Stimulated activated CD4-positive, alpha-beta T cell treated with anti-CD3 and anti-CD28 coated beads, Interleukin-4, amount 100 ng/mL, for 1 hour (primary cell): ENCODE measurements around the gene VPS11.
"Not testable (repeated sequence)": the region's sequence is repeated elsewhere in the genome, so short reads cannot be mapped to it uniquely, and the experiment has no call there.

Experiments used
- DNase-seq: peaks from one replicate; pipeline ENCODE4 v3.0.0-alpha.2; 2020

The VPS11 gene

DNA sequence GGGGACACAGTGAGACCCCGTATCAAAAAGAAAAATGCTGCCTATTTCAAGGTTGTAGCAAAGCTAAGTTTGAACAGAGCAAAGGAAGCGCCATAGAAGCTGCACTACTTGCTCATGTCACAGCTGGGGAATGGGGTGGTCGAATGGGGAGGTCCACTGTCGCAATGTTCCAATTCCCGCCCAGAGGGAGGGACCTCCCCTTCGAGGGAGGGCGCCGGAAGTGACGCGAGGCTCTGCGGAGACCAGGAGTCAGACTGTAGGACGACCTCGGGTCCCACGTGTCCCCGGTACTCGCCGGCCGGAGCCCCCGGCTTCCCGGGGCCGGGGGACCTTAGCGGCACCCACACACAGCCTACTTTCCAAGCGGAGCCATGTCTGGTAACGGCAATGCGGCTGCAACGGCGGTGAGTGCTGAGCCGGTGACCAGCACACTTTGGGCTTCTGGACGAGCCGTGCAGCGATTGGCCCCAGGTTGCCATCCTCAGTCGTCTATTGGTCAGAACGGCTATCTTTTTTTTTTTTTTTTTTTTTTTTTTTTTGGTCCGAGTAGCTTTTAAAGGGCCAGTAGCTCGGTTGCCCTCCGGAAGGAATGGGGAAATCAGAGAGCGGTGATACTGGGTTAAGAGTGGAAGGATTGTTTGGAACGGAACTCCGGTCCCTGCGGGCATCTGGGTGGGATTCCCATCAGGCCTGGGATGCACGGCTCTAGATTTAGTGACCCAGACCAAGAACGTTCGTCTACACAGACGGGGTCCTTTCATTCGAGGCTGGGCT lies 17.2 kb downstream of the VPS11 start, which contains the start of gene HMBS:
HMBS (plus strand) TSS at position 219 of the 774 bp plus-strand sequence; CDS start at position 372, 153 bp downstream.
- DNase-seq = peak; percentile 91

DNA sequence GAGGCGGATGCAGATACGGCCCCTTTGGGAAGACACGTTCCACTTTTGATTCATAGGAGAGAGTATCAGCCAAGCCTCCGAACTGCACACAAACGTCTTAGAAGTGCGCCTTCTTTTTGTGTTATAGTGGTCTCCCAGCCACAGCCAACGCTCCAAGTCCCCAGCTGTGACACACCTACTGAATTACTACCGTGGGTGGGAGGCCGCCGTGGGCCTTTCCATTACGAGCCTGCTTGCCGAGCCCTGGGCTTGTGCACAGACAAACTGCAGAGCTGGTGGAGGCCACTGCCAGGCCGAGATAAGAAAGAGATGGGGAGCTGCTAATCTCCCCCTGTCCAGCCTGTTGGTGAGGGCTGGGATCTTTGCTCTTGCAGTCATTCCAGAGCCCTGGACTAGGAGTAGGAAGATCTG lies 17.8 kb downstream of the VPS11 start:
- peak; percentile 46 for DNase-seq

DNA sequence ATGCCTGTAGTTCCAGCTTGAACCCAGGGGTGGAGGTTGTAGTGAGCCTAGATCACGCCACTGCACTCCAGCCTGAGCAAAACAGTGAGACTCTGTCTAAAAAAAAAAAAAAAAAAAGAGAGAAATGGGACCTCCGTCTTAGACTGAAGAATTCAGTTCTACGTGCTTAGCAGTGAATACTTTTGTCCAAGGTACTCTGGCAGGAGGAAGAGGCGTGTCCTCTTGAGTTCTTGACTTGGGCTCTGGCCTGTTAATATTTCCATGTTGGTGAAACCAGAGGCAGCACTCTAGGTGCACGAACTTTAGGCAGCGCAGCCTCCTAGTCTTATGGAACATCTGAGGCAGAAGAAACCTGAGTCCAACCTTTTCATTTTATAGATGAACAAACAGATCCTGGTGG lies 19.5 kb downstream of the VPS11 start:
- no peak for DNase-seq

DNA sequence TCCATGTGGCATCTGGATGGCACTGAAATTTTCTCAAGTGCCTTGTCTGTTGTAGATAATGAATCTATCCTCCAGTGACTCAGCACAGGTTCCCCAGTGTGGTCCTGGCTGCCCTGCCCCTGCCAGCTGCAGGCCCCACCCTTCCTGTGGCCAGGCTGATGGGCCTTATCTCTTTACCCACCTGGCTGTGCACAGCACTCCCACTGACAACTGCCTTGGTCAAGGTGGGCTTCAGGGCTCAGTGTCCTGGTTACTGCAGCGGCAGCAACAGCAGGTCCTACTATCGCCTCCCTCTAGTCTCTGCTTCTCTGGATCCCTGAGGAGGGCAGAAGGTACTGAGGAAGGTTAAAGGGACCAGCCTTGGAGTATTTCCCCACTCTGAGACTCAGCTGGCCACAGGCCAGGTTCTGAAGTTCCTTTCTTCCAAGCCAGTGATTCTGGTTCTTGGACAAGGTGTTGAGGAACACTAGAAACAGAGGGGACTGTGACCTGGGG lies 20.2 kb downstream of the VPS11 start:
- no peak for DNase-seq

DNA sequence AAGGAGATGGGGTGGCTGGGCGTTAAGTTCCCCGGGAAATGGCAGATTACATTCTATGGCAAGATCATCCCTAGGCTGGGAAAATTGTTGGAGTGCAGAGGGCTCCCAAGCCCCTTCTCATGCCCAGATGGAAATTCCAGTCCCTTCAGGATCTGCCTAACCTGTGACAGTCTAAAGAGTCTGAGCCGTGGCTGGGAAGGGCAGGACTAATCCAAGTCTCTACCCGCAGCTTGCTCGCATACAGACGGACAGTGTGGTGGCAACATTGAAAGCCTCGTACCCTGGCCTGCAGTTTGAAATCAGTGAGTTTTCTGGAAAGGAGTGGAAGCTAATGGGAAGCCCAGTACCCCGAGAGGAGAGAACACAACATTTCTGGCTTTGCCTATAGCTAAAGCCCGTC lies 20.8 kb downstream of the VPS11 start:
- DNase-seq = no peak

DNA sequence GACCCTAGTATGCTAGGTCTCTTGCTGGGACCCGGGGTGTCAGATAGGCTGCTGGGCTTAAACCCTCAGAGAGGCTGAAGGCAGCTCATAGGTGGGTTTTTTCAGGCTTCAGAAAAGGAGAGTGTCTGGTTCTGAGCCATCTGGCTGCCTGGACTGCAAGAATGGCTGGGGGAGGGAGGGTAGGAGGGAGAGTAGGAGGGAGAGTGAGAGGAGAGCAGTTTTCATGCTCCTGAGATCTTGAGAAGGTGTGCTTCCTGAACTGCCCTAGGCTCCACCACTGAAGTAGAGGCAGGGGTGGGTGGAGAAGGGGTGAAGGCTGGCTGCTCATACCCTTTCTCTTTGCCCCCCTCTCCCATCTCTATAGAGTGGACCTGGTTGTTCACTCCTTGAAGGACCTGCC lies 21.7 kb downstream of the VPS11 start:
- no peak for DNase-seq

DNA sequence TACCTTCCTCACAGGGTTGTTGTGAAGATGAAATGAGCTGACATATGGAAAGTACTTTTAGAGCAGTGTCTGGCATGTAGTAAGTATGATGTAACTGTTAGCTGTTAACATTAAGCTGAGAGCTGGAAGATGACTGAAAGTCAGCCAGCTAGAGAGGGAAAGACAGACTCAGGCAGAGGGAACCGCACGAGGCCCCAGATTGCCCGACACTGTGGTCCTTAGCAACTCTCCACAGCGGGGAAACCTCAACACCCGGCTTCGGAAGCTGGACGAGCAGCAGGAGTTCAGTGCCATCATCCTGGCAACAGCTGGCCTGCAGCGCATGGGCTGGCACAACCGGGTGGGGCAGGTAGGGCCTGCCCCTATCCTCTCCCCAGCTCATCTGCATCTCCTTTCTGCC lies 23.6 kb downstream of the VPS11 start:
- DNase-seq = no peak

DNA sequence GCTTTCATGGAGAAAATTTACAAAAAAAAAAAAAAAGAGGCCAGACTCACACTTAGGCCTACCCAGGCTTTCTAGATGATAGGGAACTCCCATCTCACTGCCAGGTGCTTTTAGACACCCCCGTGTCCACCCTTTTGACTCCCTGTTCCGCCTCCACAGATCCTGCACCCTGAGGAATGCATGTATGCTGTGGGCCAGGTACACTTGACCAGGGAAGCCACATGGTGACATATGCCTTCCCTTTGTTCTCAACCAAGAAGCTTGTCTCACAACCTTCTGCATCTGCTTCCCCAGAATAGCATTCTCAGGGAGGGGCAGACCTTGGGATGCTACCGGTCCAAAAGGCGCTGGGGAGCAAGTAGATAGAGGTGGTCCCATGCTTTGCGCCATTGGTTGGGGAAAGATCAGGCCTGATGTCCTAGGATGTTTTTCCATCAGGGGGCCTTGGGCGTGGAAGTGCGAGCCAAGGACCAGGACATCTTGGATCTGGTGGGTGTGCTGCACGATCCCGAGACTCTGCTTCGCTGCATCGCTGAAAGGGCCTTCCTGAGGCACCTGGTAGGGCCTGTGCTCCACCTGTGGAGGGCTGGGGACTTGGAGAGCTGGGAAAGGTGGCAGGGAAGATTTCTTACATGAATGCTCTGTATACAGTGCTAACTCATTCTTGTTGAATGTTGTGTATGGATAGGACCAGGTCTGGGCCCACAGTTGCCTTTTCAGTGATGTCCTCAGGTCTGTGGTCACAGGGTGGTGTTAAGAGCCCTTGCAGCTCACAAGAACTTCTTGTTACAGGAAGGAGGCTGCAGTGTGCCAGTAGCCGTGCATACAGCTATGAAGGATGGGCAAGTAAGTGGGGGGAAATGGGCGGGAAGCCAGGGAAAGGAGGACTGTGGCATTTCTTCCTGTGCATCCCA lies 24.6 kb downstream of the VPS11 start:
- DNase-seq = no peak

DNA sequence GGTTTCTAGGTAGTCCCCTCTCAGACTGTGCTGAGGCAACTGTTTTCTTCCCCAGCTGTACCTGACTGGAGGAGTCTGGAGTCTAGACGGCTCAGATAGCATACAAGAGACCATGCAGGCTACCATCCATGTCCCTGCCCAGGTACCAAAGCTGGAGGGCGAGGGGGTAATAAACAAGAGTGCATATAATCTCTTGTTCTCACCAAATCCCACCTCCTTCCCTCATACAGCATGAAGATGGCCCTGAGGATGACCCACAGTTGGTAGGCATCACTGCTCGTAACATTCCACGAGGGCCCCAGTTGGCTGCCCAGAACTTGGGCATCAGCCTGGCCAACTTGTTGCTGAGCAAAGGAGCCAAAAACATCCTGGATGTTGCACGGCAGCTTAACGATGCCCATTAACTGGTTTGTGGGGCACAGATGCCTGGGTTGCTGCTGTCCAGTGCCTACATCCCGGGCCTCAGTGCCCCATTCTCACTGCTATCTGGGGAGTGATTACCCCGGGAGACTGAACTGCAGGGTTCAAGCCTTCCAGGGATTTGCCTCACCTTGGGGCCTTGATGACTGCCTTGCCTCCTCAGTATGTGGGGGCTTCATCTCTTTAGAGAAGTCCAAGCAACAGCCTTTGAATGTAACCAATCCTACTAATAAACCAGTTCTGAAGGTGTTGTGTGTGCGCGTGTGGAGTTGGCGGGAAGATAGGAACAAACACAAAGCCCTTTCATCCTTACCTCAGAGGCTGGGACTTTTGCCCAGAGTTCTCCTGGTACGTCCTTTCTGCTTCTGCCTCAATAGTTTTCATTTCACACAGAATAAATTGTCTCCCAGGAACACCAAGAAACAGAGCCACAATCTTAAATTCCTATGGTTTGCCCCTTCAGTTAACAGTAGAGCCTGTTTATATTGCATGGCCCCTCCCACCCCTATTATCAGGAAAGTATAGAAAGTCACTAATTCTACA lies 25.5 kb downstream of the VPS11 start:
- DNase-seq = no peak

DNA sequence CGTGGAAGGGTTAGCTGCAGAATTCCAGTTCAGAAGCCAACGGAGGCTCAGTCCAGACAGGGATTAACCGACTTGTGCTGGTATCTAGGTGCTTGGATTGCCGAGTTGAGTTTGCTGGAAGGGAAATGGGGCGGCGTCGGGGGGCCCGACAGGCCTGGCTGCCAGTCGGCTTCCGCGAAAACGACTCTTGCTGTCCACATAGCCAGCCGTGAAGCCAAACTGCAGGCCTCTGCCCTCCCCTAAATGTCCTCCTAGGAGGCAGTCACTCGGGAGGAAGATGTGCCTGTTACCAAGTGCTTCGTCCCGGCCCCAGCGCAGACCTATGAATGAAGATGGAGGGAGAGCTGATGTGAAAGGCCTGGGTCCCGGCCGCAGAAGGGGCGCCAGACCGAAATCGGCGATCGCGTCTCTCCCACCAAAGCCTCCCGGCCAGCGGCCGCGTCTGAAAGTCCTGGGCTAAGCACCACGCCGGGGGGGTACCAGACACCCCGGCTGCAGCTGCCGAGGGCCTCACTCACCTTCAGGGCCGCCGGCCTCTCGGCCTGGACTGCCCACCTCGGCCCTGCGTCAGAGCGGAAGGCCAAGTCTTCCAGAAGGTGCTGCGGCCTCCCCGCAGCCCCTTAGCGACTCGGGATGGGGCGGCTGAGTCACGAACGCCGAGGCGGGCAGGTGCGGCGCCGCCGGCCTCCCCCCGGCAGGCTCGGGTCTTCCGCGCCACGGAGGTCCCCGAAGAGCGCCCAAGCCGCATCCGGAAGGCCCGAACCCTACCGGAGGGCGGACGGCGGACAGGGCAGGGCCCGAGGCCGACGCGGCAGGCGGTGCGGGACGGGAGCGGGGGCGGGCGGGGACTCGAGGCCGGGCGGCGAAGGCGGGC lies 26.6 kb downstream of the VPS11 start:
- DNase-seq = peak; percentile 58

DNA sequence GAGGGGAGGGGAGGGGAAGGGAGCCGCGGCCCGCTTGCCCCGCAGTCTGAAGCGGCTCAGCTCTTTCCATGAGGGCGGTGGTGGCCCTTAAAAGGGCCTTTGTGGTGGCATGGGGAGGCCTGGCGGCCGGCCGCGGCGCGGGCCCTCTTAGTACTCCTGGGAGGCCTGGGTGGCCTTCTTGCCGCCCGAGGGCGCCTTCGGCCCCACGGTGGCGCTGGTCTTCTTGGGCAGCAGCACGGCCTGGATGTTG lies 27.1 kb downstream of the VPS11 start:
- peak; percentile 57 for DNase-seq

DNA sequence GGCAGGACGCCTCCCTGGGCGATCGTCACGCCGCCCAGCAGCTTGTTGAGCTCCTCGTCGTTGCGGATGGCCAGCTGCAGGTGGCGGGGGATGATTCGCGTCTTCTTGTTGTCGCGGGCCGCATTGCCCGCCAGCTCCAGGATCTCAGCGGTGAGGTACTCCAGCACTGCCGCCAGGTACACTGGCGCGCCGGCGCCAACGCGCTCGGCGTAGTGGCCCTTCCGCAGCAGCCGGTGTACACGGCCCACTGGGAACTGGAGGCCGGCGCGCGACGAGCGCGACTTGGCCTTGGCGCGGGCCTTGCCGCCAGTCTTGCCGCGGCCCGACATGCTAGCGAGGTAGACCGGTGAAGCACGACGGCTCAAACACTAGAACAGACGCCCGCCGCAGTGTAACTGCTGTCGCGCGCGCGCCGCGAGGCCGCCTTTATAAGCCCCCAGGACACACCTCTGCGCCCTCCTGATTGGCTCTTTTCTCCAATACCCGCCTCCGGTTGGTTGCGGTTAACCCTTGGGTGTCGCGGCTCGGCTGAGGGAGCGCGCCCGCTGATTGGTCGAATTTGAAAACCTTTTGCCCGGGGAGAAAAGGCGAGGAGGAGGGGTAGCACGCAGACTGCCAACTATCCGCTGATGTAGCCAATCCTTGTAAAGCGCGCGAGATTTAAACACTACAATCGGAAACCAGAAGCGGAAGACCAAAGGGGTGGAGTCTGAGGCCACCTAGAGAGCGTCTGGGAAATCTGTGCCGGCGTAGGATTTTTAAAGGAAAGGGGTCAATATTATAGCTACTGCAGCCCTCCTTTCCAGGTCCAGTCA lies 27.7 kb downstream of the VPS11 start:
- peak; percentile 98 for DNase-seq

DNA sequence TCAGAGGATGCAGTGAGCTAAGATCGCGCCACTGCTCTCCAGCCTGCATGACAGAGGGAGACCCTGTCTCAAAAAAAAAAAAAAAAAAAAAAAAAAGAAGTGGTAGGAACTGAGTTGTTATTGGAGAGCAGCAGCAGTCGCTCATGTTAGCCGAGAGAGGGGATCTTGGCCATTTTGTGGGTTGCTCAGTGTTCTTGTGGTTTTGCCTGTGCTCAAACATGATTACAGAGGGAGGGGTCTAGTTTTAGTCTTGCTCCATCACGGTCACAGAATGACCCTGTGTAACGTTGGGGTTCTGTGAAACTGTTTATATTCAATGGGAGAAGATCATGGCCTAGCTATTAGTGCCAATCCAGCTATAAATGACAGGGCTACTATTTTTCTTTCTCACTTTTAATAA lies 32.1 kb downstream of the VPS11 start:
- no peak for DNase-seq

DNA sequence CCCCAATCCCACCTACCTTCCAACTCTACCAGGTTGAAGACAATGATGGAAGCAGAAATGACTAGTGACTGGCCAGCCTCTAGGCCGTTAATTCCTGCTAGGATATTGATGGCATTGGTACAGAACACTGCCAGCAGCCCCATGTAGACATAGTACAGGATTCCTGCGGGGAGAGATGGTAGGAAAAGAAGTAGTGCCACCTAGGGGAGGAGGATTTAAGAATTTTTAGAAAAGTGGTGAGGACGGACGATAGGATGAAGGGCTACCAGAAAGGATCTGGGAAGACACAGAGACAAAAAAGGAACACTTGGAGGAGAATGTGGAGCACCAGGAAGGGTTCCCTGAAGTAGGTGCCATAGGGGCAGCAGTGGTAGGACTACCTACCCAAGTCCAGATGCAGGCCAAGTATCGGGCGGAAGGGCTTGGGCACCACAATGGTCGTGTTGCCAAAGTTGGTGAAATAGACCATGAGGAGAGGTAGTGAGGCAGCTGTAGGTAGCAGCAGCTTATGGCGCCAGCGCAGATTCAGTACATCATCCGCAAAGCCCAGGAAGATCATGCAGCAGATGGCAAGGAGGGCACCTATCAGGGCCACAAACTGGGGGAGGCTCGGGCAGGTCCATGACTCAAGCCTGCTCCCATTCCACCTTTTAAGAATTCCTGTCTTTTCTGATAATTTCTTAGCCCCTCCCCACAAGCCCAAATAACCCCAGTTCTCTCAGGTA lies 32.8 kb downstream of the VPS11 start:
- DNase-seq = no peak

DNA sequence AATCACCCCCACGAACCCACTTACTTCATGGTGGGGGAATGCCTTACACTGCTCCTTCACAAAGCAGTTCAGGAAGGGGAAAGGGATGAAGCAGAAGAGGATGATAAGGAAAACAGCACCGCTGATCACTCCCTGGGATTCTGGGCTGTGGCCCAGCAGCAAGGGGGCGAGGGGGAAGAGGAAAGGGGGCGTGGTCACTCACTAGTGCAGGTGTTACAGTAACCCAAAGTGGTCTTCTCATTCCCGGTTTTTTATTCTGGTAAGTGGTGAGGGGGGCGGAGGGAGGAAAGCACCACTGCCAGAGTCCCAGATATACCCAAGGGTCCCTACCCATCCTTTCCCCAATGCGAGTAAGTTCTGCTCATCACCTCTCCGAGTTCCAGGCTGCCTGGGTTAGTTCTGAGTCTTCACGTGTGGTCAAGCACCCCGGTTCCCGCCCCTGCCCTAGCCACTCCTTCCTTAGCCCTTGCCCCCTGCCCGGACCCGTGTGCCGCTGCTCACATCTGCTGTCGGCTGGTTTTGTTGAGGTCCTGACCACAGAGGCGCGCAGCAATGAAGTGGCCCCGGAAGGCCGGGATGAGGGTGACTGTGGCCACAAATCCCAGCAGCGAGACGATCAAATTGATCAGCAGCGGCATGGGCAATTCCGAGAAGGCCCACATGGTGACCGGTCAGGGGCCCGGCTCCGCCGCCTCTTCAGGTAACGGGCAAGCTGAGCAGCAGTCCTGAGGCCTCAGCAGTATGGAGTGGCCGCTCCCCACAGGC lies 33.6 kb downstream of the VPS11 start:
- DNase-seq = no peak

DNA sequence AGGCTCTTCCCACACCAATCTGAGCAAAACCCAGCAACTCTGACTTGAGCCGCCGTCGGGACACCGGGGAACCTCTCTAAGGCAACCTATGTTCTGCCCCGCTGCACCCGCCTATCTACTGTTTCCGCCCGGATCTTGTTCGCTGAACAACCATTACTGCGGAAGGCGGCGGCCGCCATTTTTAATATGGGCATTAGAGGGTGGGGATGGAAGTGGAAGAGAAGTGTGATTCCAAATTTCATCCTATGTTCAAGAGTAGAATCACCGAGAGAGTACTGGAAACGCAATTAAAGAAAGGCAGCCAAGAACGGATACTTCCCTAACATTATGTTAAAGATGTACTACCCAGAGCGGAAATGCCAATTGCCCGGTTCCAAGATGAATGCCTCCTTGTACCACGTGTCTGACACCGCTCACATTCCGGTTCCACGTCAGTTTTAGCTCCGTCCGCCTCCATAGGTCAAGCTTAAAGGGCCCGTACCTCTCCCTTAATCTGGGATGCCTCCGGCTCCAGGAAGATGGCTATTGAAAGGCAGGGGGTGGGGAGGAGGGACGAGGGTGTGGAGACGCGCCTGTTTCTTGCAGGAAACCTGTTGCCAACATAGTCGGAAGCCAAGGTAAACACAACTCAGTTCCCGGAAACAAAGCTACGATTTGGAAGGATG lies 34.3 kb downstream of the VPS11 start, which contains the start of gene DPAGT1:
DPAGT1 (minus strand) TSS at position 95 of the 665 bp plus-strand sequence. CDS start 198 bp downstream, outside the sequence.
- peak; percentile 81 for DNase-seq

DNA sequence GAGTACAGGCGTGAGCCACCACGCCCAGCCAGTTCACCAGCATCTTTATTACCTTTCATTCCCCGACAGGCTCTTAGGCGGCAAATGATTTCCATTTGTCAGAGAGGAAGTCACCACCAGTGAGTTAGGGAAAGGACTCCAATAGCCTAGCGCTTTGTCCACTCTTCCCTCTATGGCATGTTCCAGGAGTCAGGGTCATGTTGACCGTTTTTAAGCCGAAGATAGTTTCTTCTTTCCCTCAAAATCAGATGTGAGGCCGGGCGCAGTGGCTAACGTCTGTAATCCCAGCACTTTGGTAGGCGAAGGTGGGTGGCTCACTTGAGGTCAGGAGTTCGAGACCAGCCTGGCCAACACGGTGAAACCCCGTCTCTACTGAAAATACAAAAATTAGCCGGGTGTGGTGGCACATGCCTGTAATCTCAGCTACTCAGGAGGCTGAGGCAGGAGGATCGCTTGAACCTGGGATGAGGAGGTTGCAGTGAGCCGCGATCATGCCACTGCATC lies 35.6 kb downstream of the VPS11 start:
- DNase-seq = not testable (repeated sequence)

DNA sequence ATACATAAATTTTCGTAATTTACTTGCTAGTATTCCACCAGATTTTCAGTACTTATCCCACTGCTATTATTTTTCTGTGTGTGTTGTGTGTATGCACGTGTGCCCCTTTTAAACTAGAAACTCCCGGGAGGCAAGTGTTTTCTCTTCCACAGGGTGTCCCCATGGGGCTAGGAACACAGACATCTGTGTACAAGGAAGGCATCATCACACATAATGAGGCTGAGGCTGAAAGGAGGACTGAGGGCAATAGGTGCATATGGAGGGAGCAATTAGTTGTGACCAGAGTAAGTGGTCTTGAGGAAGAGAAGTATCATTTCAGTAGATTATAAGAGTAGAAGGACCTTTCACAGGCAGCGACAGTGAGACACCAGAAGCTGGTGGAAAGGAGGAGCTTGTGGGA lies 36.2 kb downstream of the VPS11 start:
- DNase-seq = no peak
